SK-N-SH (cell line): ENCODE results near the gene PDE4A.

ENCODE experiments used
- FOXJ3 ChIP-seq: sonication (generic); formaldehyde crosslinking; IDR thresholded peaks from 2 replicates; pipeline ENCODE4 v1.5.1; 2020; ENCODE audit warnings: mild to moderate bottlenecking, missing genetic modification reagents
- FOXM1 ChIP-seq: IDR thresholded peaks from 2 replicates; pipeline ENCODE4 v1.4.0; 2012; ENCODE audit warnings: low read depth, mild to moderate bottlenecking
- MXI1 ChIP-seq: IDR thresholded peaks from 2 replicates; pipeline ENCODE4 v1.6.1; 2012; ENCODE audit warnings: mild to moderate bottlenecking, low read depth, low read length, improper control_type of control experiment
- NFIC ChIP-seq: IDR thresholded peaks from 2 replicates; pipeline ENCODE4 v1.4.0; 2012; ENCODE audit warnings: borderline replicate concordance
- RFX5 ChIP-seq: IDR thresholded peaks from 2 replicates; pipeline ENCODE4 v1.6.1; 2012; ENCODE audit warnings: mild to moderate bottlenecking, improper control_type of control experiment, low read length
- SIN3A ChIP-seq: IDR thresholded peaks from 2 replicates; pipeline ENCODE4 v1.6.1; 2012; ENCODE audit warnings: low read depth, mild to moderate bottlenecking, low read length, moderate library complexity, borderline replicate concordance
- TEAD4 ChIP-seq: IDR thresholded peaks from 2 replicates; pipeline ENCODE4 v1.4.0; 2012; ENCODE audit warnings: mild to moderate bottlenecking, borderline replicate concordance; ENCODE audit not compliant: insufficient read depth
- TF ChIP-seq, protein P1 (sequence below): fragments of 200-600 bp; sonication (generic); IDR thresholded peaks from 2 replicates; pipeline ENCODE4 v1.6.1; 2017; ENCODE audit warnings: antibody characterized with exemption, mild to moderate bottlenecking, moderate library complexity
- TF ChIP-seq, protein P2 (sequence below): fragments of 150-350 bp; IDR thresholded peaks from 2 replicates; pipeline ENCODE4 v1.6.1; 2017; ENCODE audit warnings: antibody characterized with exemption, low read length, low read depth, borderline replicate concordance
- TF ChIP-seq, protein P3 (sequence below): IDR thresholded peaks from 2 replicates; pipeline ENCODE4 v1.6.1; 2012; ENCODE audit warnings: mild to moderate bottlenecking, low read depth, low read length, moderate library complexity
- TF ChIP-seq, protein P4 (sequence below): IDR thresholded peaks from 2 replicates; pipeline ENCODE4 v1.4.0; 2012; ENCODE audit warnings: low read depth

DNA sequence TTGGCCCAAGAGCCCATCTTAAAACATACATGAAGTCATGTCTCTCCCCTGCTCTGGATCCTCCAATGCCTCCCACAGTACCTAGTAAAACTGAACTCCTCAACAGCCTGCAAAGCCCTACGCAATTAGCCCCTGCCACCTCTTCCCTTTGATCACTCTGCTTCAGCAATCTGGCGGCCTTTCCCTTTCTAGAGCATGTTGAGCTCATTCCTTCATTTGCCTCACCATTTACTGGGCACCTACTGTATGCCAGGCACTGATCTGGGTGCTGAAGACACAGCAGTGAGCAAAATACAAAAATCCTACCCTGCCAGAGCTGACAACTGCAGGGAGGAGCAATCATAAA, 79.9 kb downstream of the PDE4A start:
- TF ChIP-seq, protein P1, sequence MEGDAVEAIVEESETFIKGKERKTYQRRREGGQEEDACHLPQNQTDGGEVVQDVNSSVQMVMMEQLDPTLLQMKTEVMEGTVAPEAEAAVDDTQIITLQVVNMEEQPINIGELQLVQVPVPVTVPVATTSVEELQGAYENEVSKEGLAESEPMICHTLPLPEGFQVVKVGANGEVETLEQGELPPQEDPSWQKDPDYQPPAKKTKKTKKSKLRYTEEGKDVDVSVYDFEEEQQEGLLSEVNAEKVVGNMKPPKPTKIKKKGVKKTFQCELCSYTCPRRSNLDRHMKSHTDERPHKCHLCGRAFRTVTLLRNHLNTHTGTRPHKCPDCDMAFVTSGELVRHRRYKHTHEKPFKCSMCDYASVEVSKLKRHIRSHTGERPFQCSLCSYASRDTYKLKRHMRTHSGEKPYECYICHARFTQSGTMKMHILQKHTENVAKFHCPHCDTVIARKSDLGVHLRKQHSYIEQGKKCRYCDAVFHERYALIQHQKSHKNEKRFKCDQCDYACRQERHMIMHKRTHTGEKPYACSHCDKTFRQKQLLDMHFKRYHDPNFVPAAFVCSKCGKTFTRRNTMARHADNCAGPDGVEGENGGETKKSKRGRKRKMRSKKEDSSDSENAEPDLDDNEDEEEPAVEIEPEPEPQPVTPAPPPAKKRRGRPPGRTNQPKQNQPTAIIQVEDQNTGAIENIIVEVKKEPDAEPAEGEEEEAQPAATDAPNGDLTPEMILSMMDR: no peak
- no peak for TF ChIP-seq TEAD4
- TF ChIP-seq, protein P2, sequence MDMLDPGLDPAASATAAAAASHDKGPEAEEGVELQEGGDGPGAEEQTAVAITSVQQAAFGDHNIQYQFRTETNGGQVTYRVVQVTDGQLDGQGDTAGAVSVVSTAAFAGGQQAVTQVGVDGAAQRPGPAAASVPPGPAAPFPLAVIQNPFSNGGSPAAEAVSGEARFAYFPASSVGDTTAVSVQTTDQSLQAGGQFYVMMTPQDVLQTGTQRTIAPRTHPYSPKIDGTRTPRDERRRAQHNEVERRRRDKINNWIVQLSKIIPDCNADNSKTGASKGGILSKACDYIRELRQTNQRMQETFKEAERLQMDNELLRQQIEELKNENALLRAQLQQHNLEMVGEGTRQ: no peak
- TF ChIP-seq, protein P3, sequence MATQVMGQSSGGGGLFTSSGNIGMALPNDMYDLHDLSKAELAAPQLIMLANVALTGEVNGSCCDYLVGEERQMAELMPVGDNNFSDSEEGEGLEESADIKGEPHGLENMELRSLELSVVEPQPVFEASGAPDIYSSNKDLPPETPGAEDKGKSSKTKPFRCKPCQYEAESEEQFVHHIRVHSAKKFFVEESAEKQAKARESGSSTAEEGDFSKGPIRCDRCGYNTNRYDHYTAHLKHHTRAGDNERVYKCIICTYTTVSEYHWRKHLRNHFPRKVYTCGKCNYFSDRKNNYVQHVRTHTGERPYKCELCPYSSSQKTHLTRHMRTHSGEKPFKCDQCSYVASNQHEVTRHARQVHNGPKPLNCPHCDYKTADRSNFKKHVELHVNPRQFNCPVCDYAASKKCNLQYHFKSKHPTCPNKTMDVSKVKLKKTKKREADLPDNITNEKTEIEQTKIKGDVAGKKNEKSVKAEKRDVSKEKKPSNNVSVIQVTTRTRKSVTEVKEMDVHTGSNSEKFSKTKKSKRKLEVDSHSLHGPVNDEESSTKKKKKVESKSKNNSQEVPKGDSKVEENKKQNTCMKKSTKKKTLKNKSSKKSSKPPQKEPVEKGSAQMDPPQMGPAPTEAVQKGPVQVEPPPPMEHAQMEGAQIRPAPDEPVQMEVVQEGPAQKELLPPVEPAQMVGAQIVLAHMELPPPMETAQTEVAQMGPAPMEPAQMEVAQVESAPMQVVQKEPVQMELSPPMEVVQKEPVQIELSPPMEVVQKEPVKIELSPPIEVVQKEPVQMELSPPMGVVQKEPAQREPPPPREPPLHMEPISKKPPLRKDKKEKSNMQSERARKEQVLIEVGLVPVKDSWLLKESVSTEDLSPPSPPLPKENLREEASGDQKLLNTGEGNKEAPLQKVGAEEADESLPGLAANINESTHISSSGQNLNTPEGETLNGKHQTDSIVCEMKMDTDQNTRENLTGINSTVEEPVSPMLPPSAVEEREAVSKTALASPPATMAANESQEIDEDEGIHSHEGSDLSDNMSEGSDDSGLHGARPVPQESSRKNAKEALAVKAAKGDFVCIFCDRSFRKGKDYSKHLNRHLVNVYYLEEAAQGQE: no peak
- no peak for TF ChIP-seq RFX5
- TF ChIP-seq MXI1: no peak
- no peak for TF ChIP-seq SIN3A
- TF ChIP-seq FOXJ3 (CRISPR knock-in tag): no peak
- no peak for TF ChIP-seq FOXM1
- TF ChIP-seq, protein P4, sequence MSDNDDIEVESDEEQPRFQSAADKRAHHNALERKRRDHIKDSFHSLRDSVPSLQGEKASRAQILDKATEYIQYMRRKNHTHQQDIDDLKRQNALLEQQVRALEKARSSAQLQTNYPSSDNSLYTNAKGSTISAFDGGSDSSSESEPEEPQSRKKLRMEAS: no peak
- TF ChIP-seq NFIC: no peak
